ENCODE results near the gene DMRTC1.
"Not testable (repeated sequence)": the region's sequence is repeated elsewhere in the genome, so short reads cannot be mapped to it uniquely, and the experiment has no call there.

The DMRTC1 gene

GRCh38 chrX:72943819-72944169 lies at the start of gene DMRTC1:
Gene DMRTC1, minus strand, starts transcription at chrX:72943837. Its CDS starts 68,143 bp downstream, at chrX:72875694.
- H3K4me3 ChIP-seq (ENCODE audit: low read depth, low read length): not testable (repeated sequence)

- H3K4me3 ChIP-seq (ENCODE audit: low read depth, low read length): not testable (repeated sequence)
Measured at GRCh38 chrX:72980894-72981469, 37.3 kb upstream of the DMRTC1 start.

GRCh38 chrX:72974885-72975284 lies 31.2 kb upstream of the DMRTC1 start:
- not testable (repeated sequence) for H3K4me3 ChIP-seq (ENCODE audit: low read depth, low read length)

- not testable (repeated sequence) for H3K4me3 ChIP-seq (ENCODE audit: low read depth, low read length)
Measured at GRCh38 chrX:72971859-72972258, 28.2 kb upstream of the DMRTC1 start.

- not testable (repeated sequence) for H3K4me3 ChIP-seq (ENCODE audit: low read depth, low read length)
Measured at GRCh38 chrX:72959971-72960370, 16.3 kb upstream of the DMRTC1 start.

- not testable (repeated sequence) for H3K4me3 ChIP-seq (ENCODE audit: low read depth, low read length)
Measured at GRCh38 chrX:72943035-72943818, 410 bp downstream of the DMRTC1 start.

GRCh38 chrX:72942272-72942671 lies 1.4 kb downstream of the DMRTC1 start:
- not testable (repeated sequence) for H3K4me3 ChIP-seq (ENCODE audit: low read depth, low read length)

GRCh38 chrX:72937906-72938305 lies 5.7 kb downstream of the DMRTC1 start, which contains the start of gene FAM236A:
Gene FAM236A, plus strand, starts transcription at chrX:72938206. Its CDS starts 57 bp downstream, at chrX:72938263.
- not testable (repeated sequence) for H3K4me3 ChIP-seq (ENCODE audit: low read depth, low read length)

GRCh38 chrX:72936882-72937455 lies 6.7 kb downstream of the DMRTC1 start:
- H3K4me3 ChIP-seq (ENCODE audit: low read depth, low read length): not testable (repeated sequence)

GRCh38 chrX:72936455-72936854 lies 7.2 kb downstream of the DMRTC1 start:
- not testable (repeated sequence) for H3K4me3 ChIP-seq (ENCODE audit: low read depth, low read length)

- H3K4me3 ChIP-seq (ENCODE audit: low read depth, low read length): not testable (repeated sequence)
Measured at GRCh38 chrX:72932283-72932682, 11.4 kb downstream of the DMRTC1 start.

- H3K4me3 ChIP-seq (ENCODE audit: low read depth, low read length): not testable (repeated sequence)
Measured at GRCh38 chrX:72916096-72916495, 27.5 kb downstream of the DMRTC1 start.

GRCh38 chrX:72912315-72912714 lies 31.3 kb downstream of the DMRTC1 start, which contains the start of gene FAM236C:
Gene FAM236C, plus strand, starts transcription at chrX:72912615. Its CDS starts 100 bp downstream, at chrX:72912715.
- not testable (repeated sequence) for H3K4me3 ChIP-seq (ENCODE audit: low read depth, low read length)

- not testable (repeated sequence) for H3K4me3 ChIP-seq (ENCODE audit: low read depth, low read length)
Measured at GRCh38 chrX:72889740-72890139, 53.9 kb downstream of the DMRTC1 start.

- H3K4me3 ChIP-seq (ENCODE audit: low read depth, low read length): not testable (repeated sequence)
Measured at GRCh38 chrX:72882898-72883297, 60.7 kb downstream of the DMRTC1 start.

GRCh38 chrX:72837532-72837931 lies 106.1 kb downstream of the DMRTC1 start:
- not testable (repeated sequence) for H3K4me3 ChIP-seq (ENCODE audit: low read depth, low read length)

GRCh38 chrX:72830701-72831100 lies 112.9 kb downstream of the DMRTC1 start:
- H3K4me3 ChIP-seq (ENCODE audit: low read depth, low read length): not testable (repeated sequence)

Data from iPS-11a (cell line).